ENCODE results near the gene GARIN3. TPM values are rescaled to one million over a fixed set of nuclear protein-coding genes. Genes with fewer than 3 reads are reported as not detected.
"Not testable (repeated sequence)": the region's sequence is repeated elsewhere in the genome, so short reads cannot be mapped to it uniquely, and the experiment has no call there.

GARIN3 gene
- total RNA-seq, 1 experiment from 2014 or later: not detected

- Mint-ChIP-seq H3K27me3 (ENCODE audit: insufficient read depth, unreplicated experiment) (peaks cover 4% of the 10 kb centered on the region), H3K36me3 (ENCODE audit: insufficient read depth, unreplicated experiment) (no peaks in the 10 kb centered on the region), H3K27ac (ENCODE audit: unreplicated experiment) (no peak overlapping the region), H3K4me3 (ENCODE audit: unreplicated experiment) (no peak overlapping the region), H3K4me1 (ENCODE audit: low read depth, unreplicated experiment) (no peaks in the 10 kb centered on the region), H3K9me3 (ENCODE audit: unreplicated experiment) (no peaks in the 10 kb centered on the region)
- TF ChIP-seq, protein P1, sequence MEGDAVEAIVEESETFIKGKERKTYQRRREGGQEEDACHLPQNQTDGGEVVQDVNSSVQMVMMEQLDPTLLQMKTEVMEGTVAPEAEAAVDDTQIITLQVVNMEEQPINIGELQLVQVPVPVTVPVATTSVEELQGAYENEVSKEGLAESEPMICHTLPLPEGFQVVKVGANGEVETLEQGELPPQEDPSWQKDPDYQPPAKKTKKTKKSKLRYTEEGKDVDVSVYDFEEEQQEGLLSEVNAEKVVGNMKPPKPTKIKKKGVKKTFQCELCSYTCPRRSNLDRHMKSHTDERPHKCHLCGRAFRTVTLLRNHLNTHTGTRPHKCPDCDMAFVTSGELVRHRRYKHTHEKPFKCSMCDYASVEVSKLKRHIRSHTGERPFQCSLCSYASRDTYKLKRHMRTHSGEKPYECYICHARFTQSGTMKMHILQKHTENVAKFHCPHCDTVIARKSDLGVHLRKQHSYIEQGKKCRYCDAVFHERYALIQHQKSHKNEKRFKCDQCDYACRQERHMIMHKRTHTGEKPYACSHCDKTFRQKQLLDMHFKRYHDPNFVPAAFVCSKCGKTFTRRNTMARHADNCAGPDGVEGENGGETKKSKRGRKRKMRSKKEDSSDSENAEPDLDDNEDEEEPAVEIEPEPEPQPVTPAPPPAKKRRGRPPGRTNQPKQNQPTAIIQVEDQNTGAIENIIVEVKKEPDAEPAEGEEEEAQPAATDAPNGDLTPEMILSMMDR (IDR thresholded peaks at IDR 0.05; ENCODE audit: insufficient read depth in 1 of 2, low read depth in 1 of 2, low read length in 1 of 2, severe bottlenecking in 1 of 2, unreplicated experiment in 1 of 2): no peak
- intact Hi-C loops (cut with micrococcal nuclease; ENCODE audit: unreplicated experiment): no loop called here
- ChIA-PET POLR2A (no interaction called here), CTCF (no interaction called here)
- Histone ChIP-seq H3K36me3 (ENCODE audit: control insufficient read depth, insufficient read depth, low read length) (no peaks in the 10 kb centered on the region), H3K4me1 (no peaks in the 10 kb centered on the region), H3K9me3 (no peaks in the 10 kb centered on the region), H3K27me3 (replicated peaks; ENCODE audit: control insufficient read depth, insufficient read depth, low read length) (peaks cover 1% of the 10 kb centered on the region; the same call in 1 of the 2 replicates), H3K4me3 (ENCODE audit: low read depth, low read length) (no peak overlapping the region)
- no peak for DNase-seq
- BruUV-seq (replicated peaks): no TSS peak
Observed at GRCh38 chr5:157214415-157214814, 48.4 kb upstream of the GARIN3 start.

- Mint-ChIP-seq H3K27ac (ENCODE audit: unreplicated experiment) (no peak overlapping the region), H3K36me3 (ENCODE audit: insufficient read depth, unreplicated experiment) (no peaks in the 10 kb centered on the region), H3K9me3 (ENCODE audit: unreplicated experiment) (no peaks in the 10 kb centered on the region), H3K27me3 (ENCODE audit: insufficient read depth, unreplicated experiment) (peaks cover 4% of the 10 kb centered on the region), H3K4me3 (ENCODE audit: unreplicated experiment) (no peak overlapping the region), H3K4me1 (ENCODE audit: low read depth, unreplicated experiment) (no peaks in the 10 kb centered on the region)
- Histone ChIP-seq H3K4me1 (no peaks in the 10 kb centered on the region), H3K9me3 (no peaks in the 10 kb centered on the region), H3K4me3 (ENCODE audit: low read depth, low read length) (no peak overlapping the region), H3K27me3 (replicated peaks; ENCODE audit: control insufficient read depth, insufficient read depth, low read length) (peaks cover 1% of the 10 kb centered on the region; the same call in 1 of the 2 replicates), H3K36me3 (ENCODE audit: control insufficient read depth, insufficient read depth, low read length) (no peaks in the 10 kb centered on the region)
- ChIA-PET POLR2A (no interaction called here), CTCF (no interaction called here)
- no TSS peak for BruUV-seq (replicated peaks)
- intact Hi-C loops (cut with micrococcal nuclease; ENCODE audit: unreplicated experiment): no loop called here
- TF ChIP-seq, protein P1 (IDR thresholded peaks at IDR 0.05; ENCODE audit: insufficient read depth in 1 of 2, low read depth in 1 of 2, low read length in 1 of 2, severe bottlenecking in 1 of 2, unreplicated experiment in 1 of 2): no peak
- DNase-seq: no peak
Observed at GRCh38 chr5:157213527-157214243, 47.6 kb upstream of the GARIN3 start.

GRCh38 chr5:157212307-157212706 lies 46.2 kb upstream of the GARIN3 start:
- Histone ChIP-seq H3K9me3 (no peaks in the 10 kb centered on the region), H3K4me3 (ENCODE audit: low read depth, low read length) (no peak overlapping the region), H3K4me1 (no peaks in the 10 kb centered on the region), H3K36me3 (ENCODE audit: control insufficient read depth, insufficient read depth, low read length) (no peaks in the 10 kb centered on the region), H3K27me3 (replicated peaks; ENCODE audit: control insufficient read depth, insufficient read depth, low read length) (peaks cover 1% of the 10 kb centered on the region; the same call in 1 of the 2 replicates)
- intact Hi-C loops (cut with micrococcal nuclease; ENCODE audit: unreplicated experiment): no loop called here
- Mint-ChIP-seq H3K4me3 (ENCODE audit: unreplicated experiment) (no peak overlapping the region), H3K9me3 (ENCODE audit: unreplicated experiment) (no peaks in the 10 kb centered on the region), H3K27ac (ENCODE audit: unreplicated experiment) (no peak overlapping the region), H3K4me1 (ENCODE audit: low read depth, unreplicated experiment) (no peaks in the 10 kb centered on the region), H3K27me3 (ENCODE audit: insufficient read depth, unreplicated experiment) (peaks cover 6% of the 10 kb centered on the region), H3K36me3 (ENCODE audit: insufficient read depth, unreplicated experiment) (no peaks in the 10 kb centered on the region)
- no peak for DNase-seq
- CTCF ChIA-PET: no interaction called here
- TF ChIP-seq, protein P1 (IDR thresholded peaks at IDR 0.05; ENCODE audit: insufficient read depth in 1 of 2, low read depth in 1 of 2, low read length in 1 of 2, severe bottlenecking in 1 of 2, unreplicated experiment in 1 of 2): no peak
- POLR2A ChIA-PET: no interaction called here
- no TSS peak for BruUV-seq (replicated peaks)

GRCh38 chr5:157210652-157211051 lies 44.6 kb upstream of the GARIN3 start:
- H3K4me3 ChIP-seq (ENCODE audit: low read depth, low read length); H3K36me3 Mint-ChIP-seq (ENCODE audit: insufficient read depth, unreplicated experiment); DNase-seq; H3K27me3 Mint-ChIP-seq (ENCODE audit: insufficient read depth, unreplicated experiment); intact Hi-C loops (cut with micrococcal nuclease; ENCODE audit: unreplicated experiment); H3K9me3 ChIP-seq; H3K4me1 Mint-ChIP-seq (ENCODE audit: low read depth, unreplicated experiment); BruUV-seq (replicated peaks); H3K27ac Mint-ChIP-seq (ENCODE audit: unreplicated experiment); H3K4me1 ChIP-seq; CTCF ChIA-PET; H3K27me3 ChIP-seq (replicated peaks; ENCODE audit: control insufficient read depth, insufficient read depth, low read length); H3K4me3 Mint-ChIP-seq (ENCODE audit: unreplicated experiment); POLR2A ChIA-PET; H3K9me3 Mint-ChIP-seq (ENCODE audit: unreplicated experiment); H3K36me3 ChIP-seq (ENCODE audit: control insufficient read depth, insufficient read depth, low read length): not testable (repeated sequence)
